Loucy (cell line): ENCODE measurements around the gene C11orf68.
A peak's percentile ranks its signal among the peaks of the same experiment; 100 is the strongest.

Experiments
- H2AFZ ChIP-seq: fragments of 200-600 bp; sonication (generic); 2 replicates; pipeline ENCODE4 v1.6.0; 2016; ENCODE audit warnings: antibody characterized with exemption, mild to moderate bottlenecking, low read length, moderate library complexity
- H3F3A ChIP-seq: fragments of 200-600 bp; 2 replicates; pipeline ENCODE4 v1.6.0; 2016; ENCODE audit warnings: antibody characterized with exemption, low read depth, mild to moderate bottlenecking
- H3K27me3 ChIP-seq: fragments of 200-600 bp; sonication (generic); 2 replicates; pipeline ENCODE4 v1.6.1; 2014; ENCODE audit warnings: low read length, mild to moderate bottlenecking; ENCODE audit not compliant: insufficient read depth, poor library complexity, severe bottlenecking
- H3K36me3 ChIP-seq: fragments of 200-600 bp; sonication (generic); 2 replicates; pipeline ENCODE4 v1.6.1; 2016; ENCODE audit warnings: low read length; ENCODE audit not compliant: insufficient read depth
- H3K4me1 ChIP-seq: fragments of 200-600 bp; sonication (generic); 2 replicates; pipeline ENCODE4 v1.5.1; 2014; ENCODE audit warnings: low read length, mild to moderate bottlenecking; ENCODE audit not compliant: insufficient read depth, poor library complexity, severe bottlenecking
- H3K4me2 ChIP-seq: fragments of 200-600 bp; sonication (generic); 2 replicates; pipeline ENCODE4 v1.6.0; 2014; ENCODE audit warnings: antibody characterized with exemption, low read length, low read depth, mild to moderate bottlenecking; ENCODE audit not compliant: poor library complexity, severe bottlenecking
- H3K4me3 ChIP-seq: fragments of 200-600 bp; sonication (generic); 2 replicates; pipeline ENCODE4 v1.5.1; 2014; ENCODE audit warnings: low read length, mild to moderate bottlenecking, mixed read lengths; ENCODE audit not compliant: poor library complexity, severe bottlenecking
- H3K79me2 ChIP-seq: fragments of 200-600 bp; sonication (generic); 2 replicates; pipeline ENCODE4 v1.6.1; 2014; ENCODE audit warnings: low read length; ENCODE audit not compliant: insufficient read depth
- H3K9ac ChIP-seq: fragments of 200-600 bp; sonication (generic); 2 replicates; pipeline ENCODE4 v1.6.0; 2014; ENCODE audit warnings: mild to moderate bottlenecking, low read depth, low read length, moderate library complexity; ENCODE audit not compliant: poor library complexity, severe bottlenecking
- H3K9me2 ChIP-seq: fragments of 200-600 bp; sonication (generic); replicated peaks from 2 replicates; pipeline ENCODE4 v1.6.1; 2016; ENCODE audit warnings: low read depth, low read length, mixed read lengths
- H3K9me3 ChIP-seq: fragments of 200-600 bp; sonication (generic); 2 replicates; pipeline ENCODE4 v1.6.1; 2014; ENCODE audit warnings: mild to moderate bottlenecking, antibody characterized with exemption, low read length, low read depth; ENCODE audit not compliant: insufficient read depth
- H4K20me1 ChIP-seq: fragments of 200-600 bp; sonication (generic); 2 replicates; pipeline ENCODE4 v1.6.0; 2014; ENCODE audit warnings: antibody characterized with exemption, low read length, mild to moderate bottlenecking; ENCODE audit not compliant: insufficient read depth, poor library complexity, severe bottlenecking
- CTCF ChIP-seq: fragments of 200-600 bp; sonication (generic); conservative IDR thresholded peaks from 2 replicates; pipeline ENCODE4 v1.5.1; 2014; ENCODE audit warnings: mild to moderate bottlenecking, antibody characterized with exemption, low read length
- EZH2phosphoT487 ChIP-seq: fragments of 200-600 bp; IDR thresholded peaks from 2 replicates; pipeline ENCODE4 v1.6.1; 2018; ENCODE audit warnings: antibody characterized with exemption, mild to moderate bottlenecking, moderate library complexity, borderline replicate concordance

C11orf68 gene

GRCh38 chr11:65887723-65888162 is 31.1 kb downstream of the C11orf68 start:
- Histone ChIP-seq H4K20me1 (peaks cover 21% of the 10 kb centered on the region), H3K4me3 (peak overlapping the region; percentile 85), H3K9me3 (no peaks in the 10 kb centered on the region), H3K36me3 (peaks cover 11% of the 10 kb centered on the region; the same call in 1 of the 2 replicates), H3K4me2 (peak overlapping the region; percentile 92), H3K79me2 (peaks cover 64% of the 10 kb centered on the region), H2AFZ (peak overlapping the region; percentile 77), H3F3A (no peaks in the 10 kb centered on the region; the same call in 1 of the 2 replicates), H3K27me3 (no peaks in the 10 kb centered on the region), H3K9ac (peak overlapping the region; percentile 82), H3K9me2 (no peaks in the 10 kb centered on the region), H3K4me1 (peaks cover 60% of the 10 kb centered on the region)
- TF ChIP-seq EZH2phosphoT487 (no peak), CTCF (no peak)

- peaks cover 53% of the 10 kb centered on the region for H3K4me1 ChIP-seq
- H3K36me3 ChIP-seq = peaks cover 11% of the 10 kb centered on the region; the same call in 1 of the 2 replicates
- no peaks in the 10 kb centered on the region; the same call in 1 of the 2 replicates for H3F3A ChIP-seq
- H3K27me3 ChIP-seq = no peaks in the 10 kb centered on the region
- H3K79me2 ChIP-seq = peaks cover 57% of the 10 kb centered on the region
- H2AFZ ChIP-seq = no peak overlapping the region
- peaks cover 17% of the 10 kb centered on the region for H4K20me1 ChIP-seq
- peak overlapping the region; percentile 92 for H3K4me2 ChIP-seq
- peak overlapping the region; percentile 82 for H3K9ac ChIP-seq
- no peaks in the 10 kb centered on the region for H3K9me3 ChIP-seq
- no peaks in the 10 kb centered on the region for H3K9me2 ChIP-seq
- H3K4me3 ChIP-seq = peak overlapping the region; percentile 85
- TF ChIP-seq EZH2phosphoT487 = no peak
- TF ChIP-seq CTCF = no peak
Observed at GRCh38 chr11:65886826-65887722, 31.8 kb downstream of the C11orf68 start.

GRCh38 chr11:65885808-65886536 is 32.9 kb downstream of the C11orf68 start:
- TF ChIP-seq EZH2phosphoT487 (no peak), CTCF (no peak)
- Histone ChIP-seq H3K9me3 (no peaks in the 10 kb centered on the region), H3K4me1 (peaks cover 53% of the 10 kb centered on the region), H2AFZ (no peak overlapping the region), H3K27me3 (no peaks in the 10 kb centered on the region), H3F3A (no peaks in the 10 kb centered on the region), H3K79me2 (peaks cover 46% of the 10 kb centered on the region), H4K20me1 (peaks cover 8% of the 10 kb centered on the region), H3K4me3 (peak overlapping the region; percentile 85), H3K4me2 (peak overlapping the region; percentile 92), H3K36me3 (peaks cover 11% of the 10 kb centered on the region; the same call in 1 of the 2 replicates), H3K9ac (peak overlapping the region; percentile 82), H3K9me2 (no peaks in the 10 kb centered on the region)
